Measurements from ENCODE around the gene KCNAB1. TPM values are rescaled to one million over a fixed set of nuclear protein-coding genes. Genes with fewer than 3 reads are reported as not detected.

KCNAB1 gene
- total and polyA plus RNA-seq, 2 of the 8 experiments (the other 6 are each of a cell fraction or from before 2014, with no cell fraction given): 0.51 to 2.3 TPM

GRCh38 chr3:156253150-156253549 is 132.8 kb downstream of the KCNAB1 start (continued):
- TF ChIP-seq, protein P1, sequence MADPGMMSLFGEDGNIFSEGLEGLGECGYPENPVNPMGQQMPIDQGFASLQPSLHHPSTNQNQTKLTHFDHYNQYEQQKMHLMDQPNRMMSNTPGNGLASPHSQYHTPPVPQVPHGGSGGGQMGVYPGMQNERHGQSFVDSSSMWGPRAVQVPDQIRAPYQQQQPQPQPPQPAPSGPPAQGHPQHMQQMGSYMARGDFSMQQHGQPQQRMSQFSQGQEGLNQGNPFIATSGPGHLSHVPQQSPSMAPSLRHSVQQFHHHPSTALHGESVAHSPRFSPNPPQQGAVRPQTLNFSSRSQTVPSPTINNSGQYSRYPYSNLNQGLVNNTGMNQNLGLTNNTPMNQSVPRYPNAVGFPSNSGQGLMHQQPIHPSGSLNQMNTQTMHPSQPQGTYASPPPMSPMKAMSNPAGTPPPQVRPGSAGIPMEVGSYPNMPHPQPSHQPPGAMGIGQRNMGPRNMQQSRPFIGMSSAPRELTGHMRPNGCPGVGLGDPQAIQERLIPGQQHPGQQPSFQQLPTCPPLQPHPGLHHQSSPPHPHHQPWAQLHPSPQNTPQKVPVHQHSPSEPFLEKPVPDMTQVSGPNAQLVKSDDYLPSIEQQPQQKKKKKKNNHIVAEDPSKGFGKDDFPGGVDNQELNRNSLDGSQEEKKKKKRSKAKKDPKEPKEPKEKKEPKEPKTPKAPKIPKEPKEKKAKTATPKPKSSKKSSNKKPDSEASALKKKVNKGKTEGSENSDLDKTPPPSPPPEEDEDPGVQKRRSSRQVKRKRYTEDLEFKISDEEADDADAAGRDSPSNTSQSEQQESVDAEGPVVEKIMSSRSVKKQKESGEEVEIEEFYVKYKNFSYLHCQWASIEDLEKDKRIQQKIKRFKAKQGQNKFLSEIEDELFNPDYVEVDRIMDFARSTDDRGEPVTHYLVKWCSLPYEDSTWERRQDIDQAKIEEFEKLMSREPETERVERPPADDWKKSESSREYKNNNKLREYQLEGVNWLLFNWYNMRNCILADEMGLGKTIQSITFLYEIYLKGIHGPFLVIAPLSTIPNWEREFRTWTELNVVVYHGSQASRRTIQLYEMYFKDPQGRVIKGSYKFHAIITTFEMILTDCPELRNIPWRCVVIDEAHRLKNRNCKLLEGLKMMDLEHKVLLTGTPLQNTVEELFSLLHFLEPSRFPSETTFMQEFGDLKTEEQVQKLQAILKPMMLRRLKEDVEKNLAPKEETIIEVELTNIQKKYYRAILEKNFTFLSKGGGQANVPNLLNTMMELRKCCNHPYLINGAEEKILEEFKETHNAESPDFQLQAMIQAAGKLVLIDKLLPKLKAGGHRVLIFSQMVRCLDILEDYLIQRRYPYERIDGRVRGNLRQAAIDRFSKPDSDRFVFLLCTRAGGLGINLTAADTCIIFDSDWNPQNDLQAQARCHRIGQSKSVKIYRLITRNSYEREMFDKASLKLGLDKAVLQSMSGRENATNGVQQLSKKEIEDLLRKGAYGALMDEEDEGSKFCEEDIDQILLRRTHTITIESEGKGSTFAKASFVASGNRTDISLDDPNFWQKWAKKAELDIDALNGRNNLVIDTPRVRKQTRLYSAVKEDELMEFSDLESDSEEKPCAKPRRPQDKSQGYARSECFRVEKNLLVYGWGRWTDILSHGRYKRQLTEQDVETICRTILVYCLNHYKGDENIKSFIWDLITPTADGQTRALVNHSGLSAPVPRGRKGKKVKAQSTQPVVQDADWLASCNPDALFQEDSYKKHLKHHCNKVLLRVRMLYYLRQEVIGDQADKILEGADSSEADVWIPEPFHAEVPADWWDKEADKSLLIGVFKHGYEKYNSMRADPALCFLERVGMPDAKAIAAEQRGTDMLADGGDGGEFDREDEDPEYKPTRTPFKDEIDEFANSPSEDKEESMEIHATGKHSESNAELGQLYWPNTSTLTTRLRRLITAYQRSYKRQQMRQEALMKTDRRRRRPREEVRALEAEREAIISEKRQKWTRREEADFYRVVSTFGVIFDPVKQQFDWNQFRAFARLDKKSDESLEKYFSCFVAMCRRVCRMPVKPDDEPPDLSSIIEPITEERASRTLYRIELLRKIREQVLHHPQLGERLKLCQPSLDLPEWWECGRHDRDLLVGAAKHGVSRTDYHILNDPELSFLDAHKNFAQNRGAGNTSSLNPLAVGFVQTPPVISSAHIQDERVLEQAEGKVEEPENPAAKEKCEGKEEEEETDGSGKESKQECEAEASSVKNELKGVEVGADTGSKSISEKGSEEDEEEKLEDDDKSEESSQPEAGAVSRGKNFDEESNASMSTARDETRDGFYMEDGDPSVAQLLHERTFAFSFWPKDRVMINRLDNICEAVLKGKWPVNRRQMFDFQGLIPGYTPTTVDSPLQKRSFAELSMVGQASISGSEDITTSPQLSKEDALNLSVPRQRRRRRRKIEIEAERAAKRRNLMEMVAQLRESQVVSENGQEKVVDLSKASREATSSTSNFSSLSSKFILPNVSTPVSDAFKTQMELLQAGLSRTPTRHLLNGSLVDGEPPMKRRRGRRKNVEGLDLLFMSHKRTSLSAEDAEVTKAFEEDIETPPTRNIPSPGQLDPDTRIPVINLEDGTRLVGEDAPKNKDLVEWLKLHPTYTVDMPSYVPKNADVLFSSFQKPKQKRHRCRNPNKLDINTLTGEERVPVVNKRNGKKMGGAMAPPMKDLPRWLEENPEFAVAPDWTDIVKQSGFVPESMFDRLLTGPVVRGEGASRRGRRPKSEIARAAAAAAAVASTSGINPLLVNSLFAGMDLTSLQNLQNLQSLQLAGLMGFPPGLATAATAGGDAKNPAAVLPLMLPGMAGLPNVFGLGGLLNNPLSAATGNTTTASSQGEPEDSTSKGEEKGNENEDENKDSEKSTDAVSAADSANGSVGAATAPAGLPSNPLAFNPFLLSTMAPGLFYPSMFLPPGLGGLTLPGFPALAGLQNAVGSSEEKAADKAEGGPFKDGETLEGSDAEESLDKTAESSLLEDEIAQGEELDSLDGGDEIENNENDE (IDR thresholded peaks at IDR 0.05; ENCODE audit: insufficient replicate concordance, low read length): no peak
- TF ChIP-seq BCL11A (IDR thresholded peaks at IDR 0.05; ENCODE audit: low read depth in 2 of 2, low read length in 2 of 2) (no peak), TAF7 (optimal IDR thresholded peaks at IDR 0.05; ENCODE audit: borderline replicate concordance, low read depth, low read length) (no peak)

Measured in H1 (cell line).